ENCODE results near the gene DIS3L2. TPM values are rescaled to one million over a fixed set of nuclear protein-coding genes. Genes with fewer than 3 reads are reported as not detected.

Gene DIS3L2
- total RNA-seq, 4 donors from 2014 or later, result 52.8 to 74.9 (median 61.8) TPM

- H3K4me1 ChIP-seq, result peaks cover 0 to 6% (median 0%) of the 10 kb centered on the region in 4 donors
- H3K27me3 ChIP-seq, result peaks cover 0 to 17% of the 10 kb centered on the region in 2 donors
- no peak overlapping the region for H3K27ac ChIP-seq
- DNase-seq (ENCODE audit: low spot score in 2 of 2), result no peak
- 79 to 83% methylated on average over 14 to 15 of the region's 15 CpGs for WGBS, 2 donors
- no peaks in the 10 kb centered on the region for H3K9me3 ChIP-seq
- TF ChIP-seq POLR2A (IDR thresholded peaks at IDR 0.05) (no peak), EP300 (IDR thresholded peaks at IDR 0.05) (no peak)
- TF ChIP-seq, protein P1, sequence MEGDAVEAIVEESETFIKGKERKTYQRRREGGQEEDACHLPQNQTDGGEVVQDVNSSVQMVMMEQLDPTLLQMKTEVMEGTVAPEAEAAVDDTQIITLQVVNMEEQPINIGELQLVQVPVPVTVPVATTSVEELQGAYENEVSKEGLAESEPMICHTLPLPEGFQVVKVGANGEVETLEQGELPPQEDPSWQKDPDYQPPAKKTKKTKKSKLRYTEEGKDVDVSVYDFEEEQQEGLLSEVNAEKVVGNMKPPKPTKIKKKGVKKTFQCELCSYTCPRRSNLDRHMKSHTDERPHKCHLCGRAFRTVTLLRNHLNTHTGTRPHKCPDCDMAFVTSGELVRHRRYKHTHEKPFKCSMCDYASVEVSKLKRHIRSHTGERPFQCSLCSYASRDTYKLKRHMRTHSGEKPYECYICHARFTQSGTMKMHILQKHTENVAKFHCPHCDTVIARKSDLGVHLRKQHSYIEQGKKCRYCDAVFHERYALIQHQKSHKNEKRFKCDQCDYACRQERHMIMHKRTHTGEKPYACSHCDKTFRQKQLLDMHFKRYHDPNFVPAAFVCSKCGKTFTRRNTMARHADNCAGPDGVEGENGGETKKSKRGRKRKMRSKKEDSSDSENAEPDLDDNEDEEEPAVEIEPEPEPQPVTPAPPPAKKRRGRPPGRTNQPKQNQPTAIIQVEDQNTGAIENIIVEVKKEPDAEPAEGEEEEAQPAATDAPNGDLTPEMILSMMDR (IDR thresholded peaks at IDR 0.05), result no peak
- no peaks in the 10 kb centered on the region for H3K36me3 ChIP-seq
- H3K4me3 ChIP-seq, result no peak overlapping the region
These were observed 28.3 kb upstream of the DIS3L2 start for GRCh38 chr2:231932985-231933915.

DNA sequence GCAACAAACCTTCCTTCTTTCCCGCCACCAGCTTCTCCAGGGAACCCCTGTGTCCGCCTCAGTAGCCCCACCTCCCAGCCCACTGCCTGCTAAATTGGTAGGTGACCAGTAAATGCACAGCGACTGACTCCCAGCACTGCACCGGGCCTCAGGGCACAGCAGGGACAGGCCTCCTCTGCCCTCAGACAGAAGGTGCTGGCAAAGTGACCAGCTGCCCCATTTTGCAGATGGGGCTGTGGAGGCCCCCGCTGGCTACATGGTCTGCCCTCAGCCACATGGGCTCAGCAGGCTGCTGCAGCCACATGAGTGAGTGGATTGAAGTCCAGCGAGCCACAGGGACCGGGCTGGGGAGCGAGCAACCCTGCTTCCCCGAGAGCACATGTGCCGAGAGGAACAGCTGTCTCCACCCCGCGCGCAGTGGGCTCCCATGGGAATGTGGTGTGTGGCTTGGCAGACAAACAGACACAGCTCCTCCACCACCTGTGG lies 27.6 kb upstream of the DIS3L2 start:
- H3K4me3 ChIP-seq, result no peak overlapping the region
- peaks cover 0 to 10% of the 10 kb centered on the region in 2 donors for H3K27me3 ChIP-seq
- no peak overlapping the region for H3K27ac ChIP-seq
- no peaks in the 10 kb centered on the region for H3K36me3 ChIP-seq
- no peak for DNase-seq (ENCODE audit: low spot score in 2 of 2)
- 75 to 78% methylated on average over 11 of the region's 13 CpGs for WGBS, 2 donors
- H3K9me3 ChIP-seq, result no peaks in the 10 kb centered on the region
- peaks cover 0 to 6% (median 0%) of the 10 kb centered on the region in 4 donors for H3K4me1 ChIP-seq
- TF ChIP-seq, protein P1 (IDR thresholded peaks at IDR 0.05), result no peak
- TF ChIP-seq EP300 (IDR thresholded peaks at IDR 0.05), result no peak
- TF ChIP-seq POLR2A (IDR thresholded peaks at IDR 0.05), result no peak

DNA sequence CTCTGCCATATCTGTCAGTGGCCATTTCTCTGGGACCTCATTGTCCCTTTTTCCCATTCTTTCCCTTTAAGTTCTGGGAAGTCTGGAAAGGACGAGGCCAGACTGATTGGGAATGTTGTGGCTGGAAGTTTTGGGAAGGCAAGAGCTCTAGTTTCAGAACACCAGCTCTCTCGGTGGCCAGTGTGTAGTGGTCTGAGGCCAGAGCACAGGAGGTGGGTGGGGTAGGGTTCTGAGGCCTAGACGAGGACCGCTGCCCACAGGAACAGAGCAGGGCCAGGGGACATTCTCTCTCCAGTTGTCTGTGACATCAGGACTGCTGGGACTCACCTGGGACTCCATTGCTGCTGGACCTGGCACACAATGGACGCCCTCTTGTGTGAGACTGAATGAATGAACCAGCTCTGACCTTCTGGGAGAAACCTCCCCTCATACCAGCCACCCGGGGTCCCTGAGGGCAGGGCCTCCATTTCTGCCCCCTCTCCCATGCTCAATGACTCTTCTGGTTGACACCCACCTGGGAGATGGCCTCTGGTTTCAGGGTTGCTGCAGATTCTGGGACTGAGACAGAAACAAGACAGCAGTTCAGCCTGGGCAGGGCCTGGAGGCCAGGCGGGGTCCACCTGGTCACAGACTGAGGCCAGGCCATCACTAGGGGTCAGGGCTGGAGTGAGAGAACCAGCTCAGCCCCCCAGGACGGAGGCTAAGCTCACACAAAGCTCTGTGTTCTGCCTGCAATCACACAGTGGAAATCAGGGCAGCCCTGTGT lies 26.9 kb upstream of the DIS3L2 start:
- peaks cover 0 to 3% of the 10 kb centered on the region in 2 donors for H3K27me3 ChIP-seq
- no peak overlapping the region for H3K27ac ChIP-seq
- 73 to 78% methylated on average over 8 of the region's 8 CpGs for WGBS, 2 donors
- DNase-seq (ENCODE audit: low spot score in 2 of 2), result no peak
- no peaks in the 10 kb centered on the region for H3K36me3 ChIP-seq
- H3K9me3 ChIP-seq, result no peaks in the 10 kb centered on the region
- no peak overlapping the region for H3K4me3 ChIP-seq
- TF ChIP-seq, protein P1 (IDR thresholded peaks at IDR 0.05), result no peak
- TF ChIP-seq POLR2A (IDR thresholded peaks at IDR 0.05) (no peak), EP300 (IDR thresholded peaks at IDR 0.05) (no peak)
- H3K4me1 ChIP-seq, result peaks cover 0 to 6% (median 0%) of the 10 kb centered on the region in 4 donors

GRCh38 chr2:231935207-231935524 lies 26.3 kb upstream of the DIS3L2 start:
- no peak for TF ChIP-seq EP300 (IDR thresholded peaks at IDR 0.05)
- TF ChIP-seq, protein P1 (IDR thresholded peaks at IDR 0.05), result no peak
- TF ChIP-seq POLR2A (IDR thresholded peaks at IDR 0.05), result no peak
- Histone ChIP-seq H3K27me3 (no peaks in the 10 kb centered on the region), H3K4me1 (peaks cover 0 to 6% (median 0%) of the 10 kb centered on the region in 4 donors), H3K9me3 (no peaks in the 10 kb centered on the region), H3K4me3 (no peak overlapping the region), H3K36me3 (no peaks in the 10 kb centered on the region), H3K27ac (no peak overlapping the region)
- no peak for DNase-seq (ENCODE audit: low spot score in 2 of 2)
- WGBS, 2 donors, result 70 to 71% methylated on average over 4 of the region's 4 CpGs
